Right atrium auricular region (tissue), 2 donors: ENCODE results near the gene FNDC1. TPM values are rescaled to one million over a fixed set of nuclear protein-coding genes. Genes with fewer than 3 reads are reported as not detected.
A peak's percentile ranks its signal among the peaks of the same experiment; 100 is the strongest.

Source experiments
- DNase-seq: peaks from one replicate; pipeline ENCODE4 v3.0.0-alpha.2; 2019; ENCODE audit warnings: low spot score
- H3K27ac ChIP-seq, 2 donors: fragments of 200-600 bp; sonication (generic); 1 replicate in 1 of 2; 2 replicates in 1 of 2; pipeline ENCODE4 v1.5.1; 2016 to 2019
- H3K27me3 ChIP-seq, 2 donors: fragments of 200-600 bp; sonication (generic); one replicate each; pipeline versions ENCODE4 v1.5.1 to v1.6.0; 2017 to 2019
- H3K36me3 ChIP-seq: fragments of 200-600 bp; sonication (generic); one replicate; pipeline ENCODE4 v1.5.1; 2016
- H3K4me1 ChIP-seq, 2 donors: fragments of 200-600 bp; sonication (generic); one replicate each; pipeline versions ENCODE4 v1.5.1 to v1.6.0; 2017 to 2019
- H3K4me3 ChIP-seq, 2 donors: fragments of 200-600 bp; sonication (generic); 1 replicate in 1 of 2; 2 replicates in 1 of 2; pipeline ENCODE4 v1.5.1; 2017 to 2019; ENCODE audit warnings: mild to moderate bottlenecking in 1 of 2, moderate library complexity in 1 of 2
- H3K9me3 ChIP-seq, 2 donors: fragments of 200-600 bp; sonication (generic); one replicate each; pipeline ENCODE4 v1.5.1; 2019
- CTCF ChIP-seq, 2 donors: fragments of 200-600 bp; sonication (generic); IDR thresholded peaks; one replicate each; pipeline ENCODE4 v1.5.1; 2019; ENCODE audit warnings: antibody characterized with exemption in 2 of 2
- total RNA-seq, 2 donors: library from RNA; depleted of rRNA; stranded (reverse); fragments of >200 nt; gene quantifications; one replicate each; pipeline ENCODE4 v1.1.0, GENCODE V29; 2016

The FNDC1 gene
- total RNA-seq, 2 donors from 2014 or later: 0.16 to 1.8 TPM

GRCh38 chr6:159161839-159162238 is 7.4 kb upstream of the FNDC1 start:
- no peak for DNase-seq
- H3K4me1 ChIP-seq: no peaks in the 10 kb centered on the region
- no peaks in the 10 kb centered on the region for H3K36me3 ChIP-seq
- TF ChIP-seq CTCF (IDR thresholded peaks at IDR 0.05): no peak
- H3K9me3 ChIP-seq: peaks cover 0 to 5% of the 10 kb centered on the region in 2 donors
- H3K4me3 ChIP-seq: no peak overlapping the region
- H3K27me3 ChIP-seq: no peaks in the 10 kb centered on the region
- H3K27ac ChIP-seq: no peak overlapping the region

- H3K27ac ChIP-seq: no peak overlapping the region
- no peaks in the 10 kb centered on the region for H3K27me3 ChIP-seq
- H3K4me1 ChIP-seq: peaks cover 0 to 7% of the 10 kb centered on the region in 2 donors
- H3K4me3 ChIP-seq: no peak overlapping the region
- H3K9me3 ChIP-seq: peaks cover 0 to 5% of the 10 kb centered on the region in 2 donors
- TF ChIP-seq CTCF (IDR thresholded peaks at IDR 0.05): no peak
- H3K36me3 ChIP-seq: no peaks in the 10 kb centered on the region
- no peak for DNase-seq
Observed at GRCh38 chr6:159163901-159164370, 5.3 kb upstream of the FNDC1 start.

GRCh38 chr6:159168536-159169192 is 536 bp upstream of the FNDC1 start:
- Histone ChIP-seq H3K27ac (no peak overlapping the region), H3K4me3 (peak overlapping the region; percentile 19 to 46), H3K9me3 (no peaks in the 10 kb centered on the region), H3K36me3 (no peaks in the 10 kb centered on the region), H3K4me1 (peaks cover 0 to 29% of the 10 kb centered on the region in 2 donors), H3K27me3 (peaks cover 0 to 5% of the 10 kb centered on the region in 2 donors)
- DNase-seq: no peak
- TF ChIP-seq CTCF (IDR thresholded peaks at IDR 0.05): peak in 1 of 2 donors; percentile 45

- DNase-seq: no peak
- Histone ChIP-seq H3K27me3 (peaks cover 0 to 5% of the 10 kb centered on the region in 2 donors), H3K36me3 (no peaks in the 10 kb centered on the region), H3K9me3 (no peaks in the 10 kb centered on the region), H3K27ac (no peak overlapping the region), H3K4me3 (peak overlapping the region; percentile 25 to 46), H3K4me1 (peaks cover 0 to 33% of the 10 kb centered on the region in 2 donors)
- no peak for TF ChIP-seq CTCF (IDR thresholded peaks at IDR 0.05)
Observed at GRCh38 chr6:159169557-159170332, 545 bp downstream of the FNDC1 start.

- Histone ChIP-seq H3K27ac (no peak overlapping the region), H3K27me3 (peaks cover 0 to 5% of the 10 kb centered on the region in 2 donors), H3K4me1 (peaks cover 0 to 33% of the 10 kb centered on the region in 2 donors), H3K36me3 (no peaks in the 10 kb centered on the region), H3K9me3 (no peaks in the 10 kb centered on the region), H3K4me3 (peak overlapping the region; percentile 25 to 46)
- no peak for TF ChIP-seq CTCF (IDR thresholded peaks at IDR 0.05)
- DNase-seq: no peak
Observed at GRCh38 chr6:159170333-159170672, 1.1 kb downstream of the FNDC1 start.
